ENCODE results near the gene GPBP1L1.

The GPBP1L1 gene

DNA sequence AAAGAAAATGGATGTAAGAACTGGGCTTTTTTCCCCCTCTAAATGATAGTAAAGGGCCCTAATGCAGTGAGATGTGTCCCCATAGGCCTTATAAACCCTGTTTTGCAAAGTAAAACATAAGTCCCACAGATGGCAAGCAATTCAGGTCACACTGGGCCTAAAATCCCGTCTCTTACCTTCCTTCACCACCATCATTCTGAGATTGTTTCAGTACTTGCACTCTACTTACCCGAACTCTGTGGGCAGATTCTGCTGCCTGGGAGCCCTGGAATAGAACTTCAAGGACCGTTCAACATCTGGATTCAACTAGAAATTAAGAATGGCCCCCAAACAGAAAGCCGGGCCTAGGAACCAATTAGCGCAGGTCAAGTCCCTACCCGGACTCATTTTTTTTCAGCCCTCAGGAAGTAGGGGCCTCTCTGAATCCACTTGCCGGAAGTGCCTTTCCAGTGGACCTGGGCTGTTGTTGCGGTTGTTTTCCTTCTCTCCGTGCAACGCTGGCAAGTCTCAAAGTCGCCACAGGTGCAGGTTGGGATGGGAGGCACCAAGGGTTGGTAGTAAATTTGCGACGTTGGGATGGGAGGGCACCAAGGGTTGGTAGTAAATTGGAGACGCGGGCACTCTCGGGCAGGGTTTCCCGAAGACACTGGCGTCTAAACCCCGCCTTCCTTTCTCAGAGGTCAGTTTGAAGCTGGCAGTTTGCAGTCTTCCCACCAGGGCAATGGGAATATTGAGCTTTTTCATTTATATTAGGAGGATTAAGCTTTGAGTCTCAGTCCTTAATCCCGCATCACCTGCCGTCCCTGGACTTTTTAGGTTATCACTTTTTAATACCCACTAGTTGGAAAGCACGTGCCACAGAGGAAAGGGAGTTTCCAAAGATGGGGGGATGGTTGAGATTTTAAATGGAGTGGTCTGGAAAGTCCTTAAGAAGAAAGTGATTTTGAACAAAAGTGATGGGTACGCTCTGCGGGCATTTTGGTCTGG lies 1.7 kb upstream of the GPBP1L1 start, which contains the start of gene TMEM69:
Gene TMEM69, plus strand, starts transcription at position 428 of the 987 bp plus-strand sequence. CDS start 2,888 bp downstream, outside the sequence.
- H3K4me3 ChIP-seq (ENCODE audit: low read depth, low read length) = peak within 1 kb of the TSS; percentile 100
- TF ChIP-seq, protein P1, sequence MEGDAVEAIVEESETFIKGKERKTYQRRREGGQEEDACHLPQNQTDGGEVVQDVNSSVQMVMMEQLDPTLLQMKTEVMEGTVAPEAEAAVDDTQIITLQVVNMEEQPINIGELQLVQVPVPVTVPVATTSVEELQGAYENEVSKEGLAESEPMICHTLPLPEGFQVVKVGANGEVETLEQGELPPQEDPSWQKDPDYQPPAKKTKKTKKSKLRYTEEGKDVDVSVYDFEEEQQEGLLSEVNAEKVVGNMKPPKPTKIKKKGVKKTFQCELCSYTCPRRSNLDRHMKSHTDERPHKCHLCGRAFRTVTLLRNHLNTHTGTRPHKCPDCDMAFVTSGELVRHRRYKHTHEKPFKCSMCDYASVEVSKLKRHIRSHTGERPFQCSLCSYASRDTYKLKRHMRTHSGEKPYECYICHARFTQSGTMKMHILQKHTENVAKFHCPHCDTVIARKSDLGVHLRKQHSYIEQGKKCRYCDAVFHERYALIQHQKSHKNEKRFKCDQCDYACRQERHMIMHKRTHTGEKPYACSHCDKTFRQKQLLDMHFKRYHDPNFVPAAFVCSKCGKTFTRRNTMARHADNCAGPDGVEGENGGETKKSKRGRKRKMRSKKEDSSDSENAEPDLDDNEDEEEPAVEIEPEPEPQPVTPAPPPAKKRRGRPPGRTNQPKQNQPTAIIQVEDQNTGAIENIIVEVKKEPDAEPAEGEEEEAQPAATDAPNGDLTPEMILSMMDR (IDR thresholded peaks at IDR 0.05; ENCODE audit: insufficient read depth, low read depth, low read length, missing control alignments) = peak; percentile 11
- DNase-seq (ENCODE audit: low read depth) = peak; percentile 95

DNA sequence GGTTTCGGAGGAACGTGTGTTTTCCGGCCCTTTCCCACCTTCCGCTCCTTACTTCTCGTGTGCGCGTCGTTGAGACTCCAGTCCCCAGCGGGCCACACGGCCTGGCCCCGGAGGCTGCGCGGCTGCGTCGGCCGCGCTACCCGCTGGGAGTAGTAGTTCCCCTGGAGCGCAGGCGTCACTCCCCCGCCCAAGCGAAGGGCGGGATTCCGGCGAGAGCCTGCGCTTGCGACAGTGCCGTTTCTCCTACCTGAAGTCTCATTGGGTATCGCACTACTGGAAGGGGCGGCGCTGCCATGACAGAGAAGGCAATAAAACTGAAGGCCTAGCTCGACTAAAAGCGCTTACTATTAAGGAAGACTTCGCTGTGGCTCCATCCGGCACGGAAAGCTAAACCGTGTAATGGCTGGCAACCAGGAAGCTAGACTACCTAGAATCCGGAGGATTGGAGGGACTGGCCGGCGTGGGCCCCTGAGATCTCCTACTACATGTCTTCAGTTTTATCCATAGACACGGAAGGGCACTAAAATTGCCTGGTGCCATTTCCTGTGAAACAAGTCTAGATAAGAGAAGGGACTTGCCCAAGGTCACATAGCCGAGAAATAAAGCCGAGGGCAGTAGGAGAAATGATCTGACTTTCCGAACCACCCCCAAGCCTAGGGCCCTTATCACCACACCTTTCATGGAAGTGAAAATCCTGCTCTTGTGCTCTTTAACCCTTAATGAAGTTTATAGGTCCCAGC lies 851 bp upstream of the GPBP1L1 start:
- TF ChIP-seq, protein P1 (IDR thresholded peaks at IDR 0.05; ENCODE audit: insufficient read depth, low read depth, low read length, missing control alignments) = no peak
- H3K4me3 ChIP-seq (ENCODE audit: low read depth, low read length) = peak overlapping the region; percentile 100
- DNase-seq (ENCODE audit: low read depth) = peak; percentile 99

DNA sequence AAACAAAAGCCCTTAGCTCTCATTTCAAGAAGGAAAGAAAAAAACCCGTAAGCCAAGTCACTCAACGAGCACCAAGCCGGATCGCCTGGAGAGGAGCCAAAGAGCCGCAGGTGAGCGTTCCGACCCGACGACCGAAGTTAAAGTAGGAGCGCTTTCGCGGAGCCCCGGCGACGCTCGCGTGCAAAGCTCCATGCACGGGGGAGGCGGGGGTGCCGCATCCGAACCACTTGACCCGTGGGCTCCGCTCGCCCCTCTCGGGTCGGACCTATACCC lies 382 bp downstream of the GPBP1L1 start:
- peak overlapping the region; percentile 84 for H3K4me3 ChIP-seq (ENCODE audit: low read depth, low read length)
- peak; percentile 69 for DNase-seq (ENCODE audit: low read depth)
- TF ChIP-seq, protein P1 (IDR thresholded peaks at IDR 0.05; ENCODE audit: insufficient read depth, low read depth, low read length, missing control alignments) = peak; percentile 16

DNA sequence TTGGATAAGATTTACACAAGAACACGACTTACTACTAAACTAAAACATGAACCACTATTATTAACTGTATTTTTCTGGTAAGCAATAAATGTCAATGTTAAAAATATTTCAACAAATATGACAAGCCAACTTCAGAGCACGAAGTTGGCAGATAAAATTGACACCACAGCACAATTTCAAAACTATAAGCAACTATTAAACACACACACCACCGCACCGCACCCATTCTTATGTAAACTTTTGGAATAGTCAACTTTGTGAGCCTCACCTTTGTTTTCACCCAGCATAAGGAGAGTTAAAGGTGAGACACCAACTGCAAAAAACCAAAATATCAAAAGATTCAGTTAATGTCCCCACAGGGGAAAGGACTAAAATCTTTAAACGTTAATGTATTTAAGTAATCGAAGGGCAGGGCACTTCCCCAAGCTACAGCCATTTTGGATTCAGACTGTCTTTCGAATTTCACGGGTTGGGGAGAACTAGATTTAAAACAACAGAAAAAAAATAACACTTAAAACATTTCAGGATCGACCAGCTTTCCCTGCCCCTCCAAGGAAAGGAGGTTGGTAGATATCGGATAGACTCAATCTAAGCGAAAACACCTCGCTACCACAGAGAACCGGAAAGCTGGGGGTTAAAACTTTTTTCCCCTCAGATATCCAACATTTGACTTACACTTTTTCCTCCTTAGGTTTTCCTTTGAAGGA lies 872 bp downstream of the GPBP1L1 start:
- peak overlapping the region; percentile 84 for H3K4me3 ChIP-seq (ENCODE audit: low read depth, low read length)
- peak; percentile 24 for DNase-seq (ENCODE audit: low read depth)
- TF ChIP-seq, protein P1 (IDR thresholded peaks at IDR 0.05; ENCODE audit: insufficient read depth, low read depth, low read length, missing control alignments) = no peak

DNA sequence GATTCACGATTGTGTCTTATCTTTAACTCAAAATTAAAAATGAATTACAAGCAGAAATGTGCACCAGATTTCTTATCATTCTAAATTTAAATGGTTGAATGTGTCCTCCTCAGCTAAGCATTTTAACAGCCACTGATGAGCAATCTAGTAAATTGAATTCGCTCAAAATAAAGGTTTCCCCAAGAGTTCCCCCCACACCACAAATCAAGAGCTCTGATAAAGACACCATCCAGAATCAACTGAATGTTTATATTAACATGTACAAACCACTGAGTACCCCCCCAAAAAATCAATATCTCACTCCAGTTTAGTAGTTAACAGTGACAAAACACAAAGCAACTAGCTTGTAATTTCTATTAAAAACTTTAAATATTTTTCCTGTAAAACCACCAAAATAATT lies 1.9 kb downstream of the GPBP1L1 start:
- DNase-seq (ENCODE audit: low read depth) = no peak
- TF ChIP-seq, protein P1 (IDR thresholded peaks at IDR 0.05; ENCODE audit: insufficient read depth, low read depth, low read length, missing control alignments) = no peak
- peak overlapping the region; percentile 84 for H3K4me3 ChIP-seq (ENCODE audit: low read depth, low read length)

DNA sequence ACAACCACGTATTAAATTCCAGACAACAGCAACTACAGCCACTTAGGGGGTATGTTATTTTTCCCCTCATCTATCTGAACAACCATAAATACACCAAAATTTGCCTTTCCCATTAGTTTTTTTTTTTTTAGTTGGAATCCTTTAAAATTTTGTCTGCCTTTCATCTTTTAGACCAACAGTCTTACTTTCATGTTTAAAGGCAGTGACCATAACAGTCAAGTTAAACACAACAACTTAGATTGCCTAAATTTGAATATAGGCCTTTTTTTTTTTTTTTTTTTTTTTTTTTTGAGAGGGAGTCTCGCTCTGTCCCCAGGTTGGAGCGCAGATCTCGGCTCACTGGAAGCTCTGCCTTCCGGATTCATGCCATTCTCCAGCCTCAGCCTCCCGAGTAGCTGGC lies 3.4 kb downstream of the GPBP1L1 start:
- H3K4me3 ChIP-seq (ENCODE audit: low read depth, low read length) = no peak overlapping the region
- no peak for DNase-seq (ENCODE audit: low read depth)
- TF ChIP-seq, protein P1 (IDR thresholded peaks at IDR 0.05; ENCODE audit: insufficient read depth, low read depth, low read length, missing control alignments) = no peak
